ENCODE results near the gene TOM1L2. TPM values are rescaled to one million over a fixed set of nuclear protein-coding genes. Genes with fewer than 3 reads are reported as not detected.

The TOM1L2 gene
- polyA plus RNA-seq, 4 donors, result 36.1 to 52.2 (median 44.9) TPM

GRCh38 chr17:17904166-17905035 lies 67.8 kb downstream of the TOM1L2 start:
- DNase-seq (ENCODE audit: low read depth in 4 of 4, low spot score in 2 of 4), result no peak

DNA sequence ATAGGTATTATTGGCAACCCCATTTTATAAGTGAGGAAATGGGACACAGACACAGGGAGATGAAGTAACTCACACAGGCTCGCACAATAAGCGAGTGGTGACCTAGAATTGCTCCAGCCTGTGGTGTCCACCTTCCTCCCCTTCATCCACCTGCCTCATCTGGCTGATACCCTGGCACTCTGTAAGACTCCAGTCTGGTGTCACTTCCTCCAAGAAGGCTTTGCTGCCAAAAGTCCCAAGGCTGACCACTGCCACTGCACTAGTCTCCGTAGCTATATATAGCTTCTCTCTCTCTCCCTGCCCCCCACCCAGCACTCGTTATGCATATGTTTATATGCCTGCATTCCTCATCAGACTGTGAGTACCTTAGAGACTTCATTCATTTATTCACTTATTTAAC lies 69.3 kb downstream of the TOM1L2 start:
- DNase-seq (ENCODE audit: low read depth in 4 of 4, low spot score in 2 of 4), result no peak

DNA sequence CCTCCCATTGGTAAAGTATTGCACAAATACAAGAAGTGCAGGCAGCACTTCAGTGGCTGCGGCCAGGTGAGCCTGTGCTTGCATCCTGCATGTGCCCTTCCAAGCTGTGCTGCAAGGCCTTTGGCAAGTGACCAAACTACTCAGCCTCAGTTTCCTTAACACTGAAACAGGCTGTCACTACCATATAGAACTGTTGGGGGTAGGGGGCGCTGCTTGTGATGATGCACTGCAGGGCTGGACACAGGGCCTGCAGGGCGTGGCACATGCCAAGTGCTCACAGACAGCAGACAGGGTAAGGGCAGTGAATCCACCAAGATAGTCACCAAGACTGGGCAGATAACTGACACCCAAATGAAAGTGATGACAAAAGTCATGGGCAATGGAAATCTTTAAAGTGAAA lies 69.8 kb downstream of the TOM1L2 start:
- DNase-seq (ENCODE audit: low read depth in 4 of 4, low spot score in 2 of 4), result no peak

GRCh38 chr17:17900615-17901520 lies 71.3 kb downstream of the TOM1L2 start:
- no peak for DNase-seq (ENCODE audit: low read depth in 4 of 4, low spot score in 2 of 4)

GRCh38 chr17:17899486-17899885 lies 72.7 kb downstream of the TOM1L2 start:
- DNase-seq (ENCODE audit: low read depth in 4 of 4, low spot score in 2 of 4), result no peak

GRCh38 chr17:17898673-17899072 lies 73.5 kb downstream of the TOM1L2 start:
- no peak for DNase-seq (ENCODE audit: low read depth in 4 of 4, low spot score in 2 of 4)

- no peak for DNase-seq (ENCODE audit: low read depth in 4 of 4, low spot score in 2 of 4)
These were observed 74.8 kb downstream of the TOM1L2 start for GRCh38 chr17:17897442-17897841.

DNA sequence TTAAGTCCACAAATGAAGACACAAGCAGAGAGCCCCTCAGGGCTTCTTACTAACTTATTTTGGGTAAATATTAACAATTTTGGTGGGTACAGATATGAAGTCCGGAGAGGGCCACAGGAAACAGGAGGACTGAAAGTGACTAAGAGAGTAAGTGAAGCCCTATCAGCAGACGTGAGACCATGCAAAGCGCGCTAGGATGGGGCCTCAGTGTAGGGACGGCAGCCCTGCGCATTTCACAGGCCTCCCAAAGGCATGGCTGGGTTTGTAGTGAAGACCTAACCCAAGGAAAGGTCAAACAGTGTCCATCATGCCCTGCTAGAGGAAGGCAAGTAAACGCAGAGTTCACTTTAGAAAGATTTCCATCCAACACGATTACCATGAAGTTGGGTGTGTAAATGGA lies 75.5 kb downstream of the TOM1L2 start:
- DNase-seq (ENCODE audit: low read depth in 4 of 4, low spot score in 2 of 4), result no peak

- DNase-seq (ENCODE audit: low read depth in 4 of 4, low spot score in 2 of 4), result no peak
These were observed 78.2 kb downstream of the TOM1L2 start for GRCh38 chr17:17893801-17894644.

DNA sequence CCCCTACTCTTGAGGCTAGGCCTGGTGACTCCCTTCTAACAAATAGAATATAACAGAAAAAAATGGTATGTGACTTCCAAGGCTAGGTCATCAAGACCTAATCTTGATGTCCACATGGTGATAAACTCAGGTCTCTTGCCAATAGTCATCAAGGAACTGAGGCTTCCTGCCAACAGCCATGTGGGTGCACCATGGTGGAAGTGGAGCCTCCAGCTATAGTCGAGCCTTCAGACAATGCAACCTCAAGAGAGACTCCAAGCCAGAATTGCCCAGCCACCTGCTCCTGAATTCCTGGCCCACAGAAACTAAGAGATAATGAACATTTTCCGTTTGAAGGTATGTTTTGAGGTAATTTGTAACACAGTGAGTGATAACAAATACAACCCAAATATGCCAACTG lies 79.5 kb downstream of the TOM1L2 start:
- DNase-seq (ENCODE audit: low read depth in 4 of 4, low spot score in 2 of 4), result no peak

GRCh38 chr17:17892009-17892408 lies 80.2 kb downstream of the TOM1L2 start:
- no peak for DNase-seq (ENCODE audit: low read depth in 4 of 4, low spot score in 2 of 4)

DNA sequence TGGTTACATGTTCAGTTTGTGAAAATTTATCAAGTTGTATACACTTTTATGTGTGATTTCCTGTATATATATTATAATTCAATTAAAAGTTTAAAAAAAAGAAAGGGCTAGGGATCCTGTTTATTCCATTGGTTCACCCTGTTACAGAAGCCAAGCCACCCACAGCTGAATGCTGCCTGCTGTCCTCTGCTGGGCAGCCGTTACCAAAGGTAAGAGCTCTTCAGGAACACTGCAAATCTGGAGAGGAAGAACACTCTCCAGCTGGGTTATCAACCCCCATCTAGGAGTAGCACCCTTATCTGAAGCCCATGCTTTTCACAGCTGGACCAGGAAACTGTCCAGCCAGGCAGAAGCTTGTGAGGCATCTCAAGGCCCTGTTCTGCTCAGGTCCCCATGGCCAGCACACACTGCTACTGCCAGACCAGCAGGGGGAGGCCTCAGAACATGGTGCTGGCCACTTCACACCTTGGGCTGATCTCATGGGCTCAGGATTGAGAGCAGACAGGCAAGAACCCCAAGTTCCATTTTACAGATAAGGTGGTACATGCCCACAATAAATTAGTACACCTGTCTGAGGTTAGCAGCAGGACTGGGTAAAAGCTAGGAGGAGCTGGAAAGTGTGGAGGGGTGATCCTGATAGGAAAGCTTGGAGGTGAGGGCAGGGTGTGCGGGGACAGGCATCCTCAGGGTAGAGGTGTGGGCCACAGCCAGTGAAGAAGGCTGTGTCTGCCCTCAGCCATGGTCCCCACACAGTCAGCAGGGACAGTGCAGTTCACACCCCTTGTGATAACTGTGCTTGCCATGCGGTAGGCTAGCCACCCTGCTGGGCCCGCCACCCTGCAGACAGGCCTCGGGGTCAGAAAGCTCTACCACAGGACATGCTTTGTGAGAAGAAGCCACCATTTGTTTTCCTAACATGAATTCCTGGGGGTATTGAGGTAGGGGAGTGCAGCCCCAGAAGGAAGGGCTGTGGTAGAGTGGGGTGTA lies 81.1 kb downstream of the TOM1L2 start:
- no peak for DNase-seq (ENCODE audit: low read depth in 4 of 4, low spot score in 2 of 4)

GRCh38 chr17:17889922-17890321 lies 82.3 kb downstream of the TOM1L2 start:
- no peak for DNase-seq (ENCODE audit: low read depth in 4 of 4, low spot score in 2 of 4)

DNA sequence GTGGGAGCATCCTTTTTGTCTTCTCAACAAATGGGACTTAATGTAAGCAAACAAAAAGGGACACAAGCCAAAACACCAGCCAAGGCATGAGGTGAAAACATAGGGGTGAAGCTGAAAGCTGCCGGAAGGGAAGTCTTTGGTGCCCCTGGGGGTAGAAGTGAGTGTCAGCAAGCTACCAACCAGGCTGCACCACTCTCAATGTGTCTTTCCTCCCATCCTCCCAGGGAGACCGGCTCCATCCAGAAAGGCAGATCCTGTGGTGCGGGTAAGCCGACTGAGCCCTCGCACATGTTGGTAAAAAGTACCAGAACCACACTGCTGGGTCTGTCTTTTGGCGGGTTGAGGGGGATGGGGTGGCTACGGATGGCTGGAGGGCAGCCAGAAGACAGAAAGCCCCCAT lies 83.4 kb downstream of the TOM1L2 start:
- no peak for DNase-seq (ENCODE audit: low read depth in 4 of 4, low spot score in 2 of 4)

- DNase-seq (ENCODE audit: low read depth in 4 of 4, low spot score in 2 of 4), result no peak
These were observed 83.8 kb downstream of the TOM1L2 start for GRCh38 chr17:17888371-17888770.

GRCh38 chr17:17887752-17888304 lies 84.4 kb downstream of the TOM1L2 start:
- no peak for DNase-seq (ENCODE audit: low read depth in 4 of 4, low spot score in 2 of 4)

GRCh38 chr17:17886726-17887125 lies 85.5 kb downstream of the TOM1L2 start:
- no peak for DNase-seq (ENCODE audit: low read depth in 4 of 4, low spot score in 2 of 4)

GRCh38 chr17:17886226-17886625 lies 86.0 kb downstream of the TOM1L2 start:
- DNase-seq (ENCODE audit: low read depth in 4 of 4, low spot score in 2 of 4), result no peak
